Urinary bladder (tissue), 4 donors: ENCODE measurements around the gene LPCAT1. TPM values are rescaled to one million over a fixed set of nuclear protein-coding genes. Genes with fewer than 3 reads are reported as not detected.

Experiments
- DNase-seq: peaks from one replicate; pipeline ENCODE4 v3.0.0-alpha.2; 2015; ENCODE audit errors: extremely low spot score
- H3K27ac ChIP-seq: one replicate; pipeline ENCODE4 v1.5.1; 2013; ENCODE audit warnings: low read depth, mild to moderate bottlenecking, moderate library complexity
- H3K36me3 ChIP-seq: one replicate; pipeline ENCODE4 v1.6.1; 2013; ENCODE audit warnings: mild to moderate bottlenecking, moderate library complexity; ENCODE audit not compliant: insufficient read depth
- H3K4me1 ChIP-seq: one replicate; pipeline ENCODE4 v1.6.1; 2013; ENCODE audit warnings: mild to moderate bottlenecking, moderate library complexity; ENCODE audit not compliant: insufficient read depth
- H3K4me3 ChIP-seq: one replicate; pipeline ENCODE4 v1.5.1; 2013; ENCODE audit warnings: low read depth, low read length
- WGBS: extraction: QIAGEN DNeasy Blood & Tissue Kit; methylation state at CpG from one replicate; pipeline ENCODE4 v1.1.7; 2013; 5-methylcytosine and 5-hydroxymethylcytosine counted together
- polyA plus RNA-seq: library from polyadenylated mRNA; stranded (reverse); fragments of 200-250 nt; gene quantifications from one replicate; pipeline ENCODE4 v1.2.3, GENCODE V29; 2013
- total RNA-seq: library from RNA; depleted of rRNA; stranded (reverse); fragments of >200 nt; gene quantifications from one replicate; pipeline ENCODE4 v1.2.3, GENCODE V29; 2014
- donor health status: healthy with polysubstance abuse.
- donor health status: healthy.

The LPCAT1 gene
- total and polyA plus RNA-seq, 2 donors = 31.4 to 32.9 TPM

DNA sequence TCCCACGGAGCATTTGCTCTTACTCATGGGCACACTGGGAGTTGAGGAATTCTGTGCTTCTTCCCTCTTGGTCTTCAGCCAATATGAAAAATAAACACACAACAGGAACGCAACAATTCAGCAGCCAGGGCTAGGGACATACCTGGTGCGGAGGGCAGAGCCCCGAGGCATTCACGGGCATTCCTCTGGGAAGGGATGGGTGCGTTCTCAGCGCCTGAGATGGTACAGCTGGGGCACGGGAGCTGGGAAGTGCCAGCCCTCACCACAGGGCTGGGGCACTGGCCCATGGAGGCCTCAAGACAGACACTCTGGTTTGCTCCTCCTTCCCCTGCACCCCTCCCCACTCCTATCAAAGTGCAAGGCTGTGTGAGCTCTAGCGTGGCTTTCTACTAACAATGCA is 80.6 kb downstream of the LPCAT1 start:
- DNase-seq = no peak
- no peaks in the 10 kb centered on the region for H3K4me1 ChIP-seq
- no peaks in the 10 kb centered on the region for H3K36me3 ChIP-seq
- H3K4me3 ChIP-seq = no peak overlapping the region
- no peak overlapping the region for H3K27ac ChIP-seq
- 61% methylated on average over 9 of the region's 9 CpGs for WGBS

DNA sequence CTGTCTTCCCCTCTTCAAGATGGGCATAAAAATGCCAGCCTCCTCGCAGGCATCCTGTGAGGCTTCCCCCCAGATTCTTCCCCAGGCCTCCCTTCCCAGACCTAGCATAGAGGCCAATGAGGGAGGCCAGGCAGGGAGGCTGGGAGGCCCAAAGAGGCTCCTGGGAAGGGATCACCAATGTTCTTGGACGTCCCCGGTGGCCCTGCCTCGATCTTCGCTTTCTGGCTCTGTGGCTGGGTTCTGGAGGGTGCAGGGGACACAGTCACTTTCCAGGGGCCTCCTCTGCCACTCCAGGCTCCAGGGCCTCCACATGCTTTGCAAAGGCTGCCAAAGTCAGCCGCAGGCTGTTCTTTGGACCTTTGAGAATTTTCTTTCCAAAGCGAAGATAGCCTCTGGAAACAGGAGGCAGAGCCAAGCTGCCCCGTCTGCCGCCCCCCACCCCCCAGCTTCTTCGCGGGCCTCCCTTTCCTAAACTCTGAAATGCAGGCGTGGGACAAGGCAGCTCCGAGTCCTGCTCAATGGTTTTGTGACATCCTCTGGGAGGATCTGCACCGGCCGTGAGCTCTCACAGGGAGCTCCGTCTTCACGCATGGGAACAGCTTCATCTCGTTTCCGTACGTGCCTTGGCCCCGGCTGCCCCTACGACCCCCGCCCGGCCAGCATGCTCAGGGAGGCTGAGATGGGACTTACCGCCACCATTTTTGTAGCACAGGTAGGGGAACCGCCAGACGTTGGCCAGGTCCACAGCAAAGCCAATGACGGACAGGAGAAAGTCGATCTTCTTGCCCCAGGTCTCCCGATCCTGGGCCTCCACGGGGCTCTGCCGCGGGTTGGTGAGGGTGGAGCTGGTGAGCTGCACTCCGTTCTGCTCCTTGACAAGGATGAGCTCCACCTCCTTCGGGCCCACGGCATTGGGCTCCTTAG is 81.3 kb downstream of the LPCAT1 start:
- no peak for DNase-seq
- Histone ChIP-seq H3K36me3 (no peaks in the 10 kb centered on the region), H3K4me3 (no peak overlapping the region), H3K27ac (no peak overlapping the region), H3K4me1 (no peaks in the 10 kb centered on the region)
- WGBS = 66% methylated on average over 36 of the region's 36 CpGs

DNA sequence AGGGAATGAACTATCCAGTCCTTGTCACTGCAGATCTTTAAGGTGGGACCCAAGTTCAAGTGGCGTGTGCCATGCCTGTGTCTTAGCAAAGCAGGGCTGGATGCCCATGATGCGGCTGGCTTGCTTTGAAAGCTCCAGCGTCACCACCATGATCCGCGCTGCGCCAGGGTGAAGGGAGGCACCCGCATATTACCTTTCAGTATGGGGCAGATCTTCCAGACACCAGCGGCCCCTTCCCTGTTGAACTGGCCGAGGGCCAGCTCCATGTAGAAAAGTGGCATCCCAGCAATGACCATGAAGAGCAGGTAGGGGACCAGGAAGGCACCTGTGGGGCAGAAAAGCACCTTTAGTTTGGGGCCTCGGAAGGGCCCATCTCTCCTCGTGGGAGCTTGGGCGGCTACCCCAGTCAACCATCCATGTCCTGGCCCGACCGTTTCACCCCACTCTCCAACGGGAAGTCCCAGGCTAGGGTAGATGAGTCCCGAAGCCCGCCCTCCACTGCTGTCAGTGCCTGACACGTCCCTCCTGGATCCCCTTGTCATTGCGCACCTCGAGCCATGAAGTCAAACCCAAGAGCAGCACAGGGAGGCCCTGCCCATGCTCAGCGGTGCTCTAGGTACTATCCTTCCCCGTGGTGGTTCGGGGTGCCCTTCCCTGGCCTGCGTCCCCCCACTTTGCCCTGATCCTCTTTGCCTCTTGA is 82.4 kb downstream of the LPCAT1 start:
- H3K4me3 ChIP-seq = no peak overlapping the region
- no peaks in the 10 kb centered on the region for H3K4me1 ChIP-seq
- no peak for DNase-seq
- 90% methylated on average over 24 of the region's 24 CpGs for WGBS
- no peak overlapping the region for H3K27ac ChIP-seq
- H3K36me3 ChIP-seq = no peaks in the 10 kb centered on the region

DNA sequence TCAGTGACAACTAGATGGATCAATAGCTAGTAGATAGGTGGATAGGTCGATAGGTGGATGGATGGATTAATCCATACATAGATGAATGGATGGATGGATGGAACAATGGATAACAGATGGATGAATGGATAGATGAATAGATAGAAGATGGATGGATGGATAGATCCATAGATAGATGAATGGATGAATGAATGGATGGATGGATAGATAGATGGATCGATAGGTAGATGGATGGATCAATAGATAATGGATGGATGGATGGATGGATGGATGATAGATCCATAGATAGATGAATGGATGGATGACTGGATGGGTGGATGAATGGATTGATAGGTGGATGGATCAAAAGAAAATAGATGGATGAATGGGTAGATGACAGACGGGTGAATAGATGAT is 83.7 kb downstream of the LPCAT1 start:
- Histone ChIP-seq H3K4me3 (no peak overlapping the region), H3K27ac (no peak overlapping the region), H3K36me3 (no peaks in the 10 kb centered on the region), H3K4me1 (no peaks in the 10 kb centered on the region)
- 91% methylated on average over 3 of the region's 3 CpGs for WGBS
- DNase-seq = no peak

DNA sequence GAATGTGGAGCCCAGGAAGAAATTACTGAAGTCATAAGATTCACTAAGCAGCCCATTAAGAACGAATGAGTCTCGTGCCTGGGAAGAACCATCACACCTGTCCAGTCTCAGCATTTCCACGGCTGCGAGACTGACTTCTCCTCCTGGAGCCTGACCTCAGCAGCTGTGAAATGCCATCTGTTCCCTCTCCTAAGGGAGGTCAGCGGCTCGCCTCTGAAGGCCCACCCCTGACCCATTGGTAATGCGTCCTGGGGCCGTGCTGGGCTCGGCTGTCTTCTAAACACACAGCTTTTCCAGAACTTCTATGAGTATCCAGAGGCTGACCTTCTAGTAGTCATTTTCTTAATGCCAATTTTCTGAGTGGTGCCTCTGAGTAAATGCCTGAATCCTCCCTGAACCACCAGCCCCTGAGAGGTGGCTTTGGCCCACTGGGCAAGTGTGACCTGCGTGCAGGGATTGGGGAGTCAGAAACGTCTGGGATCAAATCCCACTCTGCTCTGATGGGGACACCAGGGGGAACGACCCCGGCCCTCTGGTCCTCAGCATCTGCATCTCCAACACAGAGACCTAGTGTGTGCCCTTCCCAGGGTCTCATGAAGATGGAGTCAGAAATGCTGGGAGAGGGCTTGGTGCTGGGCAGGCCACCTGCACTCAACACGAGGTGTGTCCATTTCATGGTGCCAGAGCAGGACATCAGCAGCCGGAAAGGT is 84.2 kb downstream of the LPCAT1 start:
- no peak for DNase-seq
- Histone ChIP-seq H3K36me3 (no peaks in the 10 kb centered on the region), H3K4me3 (no peak overlapping the region), H3K27ac (no peak overlapping the region), H3K4me1 (no peaks in the 10 kb centered on the region)
- WGBS = 82% methylated on average over 15 of the region's 15 CpGs

DNA sequence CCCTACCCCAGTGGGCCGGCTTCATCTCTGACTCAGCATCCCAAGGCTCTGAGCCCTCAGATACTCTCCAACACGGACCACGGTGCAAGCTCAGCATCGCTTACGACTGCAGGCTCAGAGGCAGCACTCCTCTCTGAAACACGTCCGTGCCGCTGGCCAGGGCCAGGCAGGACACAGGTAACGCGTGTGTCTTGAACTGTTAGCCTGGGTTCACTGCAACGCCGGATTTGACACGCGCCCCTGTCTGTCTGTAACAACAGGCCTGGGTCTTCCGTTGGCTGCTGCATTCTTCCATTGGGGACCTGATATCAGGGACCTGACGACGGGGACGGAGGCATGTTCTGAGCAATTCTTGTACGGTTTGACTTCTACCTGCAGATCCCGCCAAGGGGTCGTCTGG is 84.9 kb downstream of the LPCAT1 start:
- WGBS = 88% methylated on average over 21 of the region's 21 CpGs
- H3K27ac ChIP-seq = no peak overlapping the region
- DNase-seq = no peak

DNA sequence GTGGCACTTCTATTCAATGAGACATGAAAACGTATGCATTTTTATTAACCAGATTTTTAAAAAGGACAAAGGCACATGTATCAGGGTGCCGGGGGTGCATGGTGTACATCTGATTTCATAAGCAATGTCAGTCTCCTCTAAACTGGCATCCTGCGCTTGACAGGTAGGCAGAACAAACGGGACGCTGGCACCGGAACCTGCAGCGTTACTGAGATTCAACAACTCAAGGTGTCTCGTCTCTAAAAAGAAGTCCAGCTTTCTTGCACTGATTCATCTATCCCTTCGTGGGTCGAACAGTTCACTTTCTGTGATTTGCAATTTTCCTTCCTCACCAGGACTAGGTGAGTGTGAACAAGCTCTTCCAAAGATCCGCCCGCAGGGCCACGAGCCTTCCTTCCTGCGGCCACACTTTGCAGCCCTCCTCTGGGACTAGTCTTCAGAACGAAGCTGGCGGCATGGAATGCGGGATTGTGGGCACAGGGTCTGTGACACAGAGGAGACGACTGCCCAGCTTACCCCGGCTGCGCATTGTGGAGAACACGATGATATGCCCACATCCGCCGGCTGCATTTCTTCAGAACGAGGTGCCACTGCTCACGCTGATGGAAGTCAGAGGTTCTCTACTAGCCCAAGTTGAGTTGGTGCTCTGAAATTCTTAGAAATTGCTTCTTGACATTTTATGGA is 85.7 kb downstream of the LPCAT1 start:
- H3K36me3 ChIP-seq = no peaks in the 10 kb centered on the region
- DNase-seq = no peak
- no peak overlapping the region for H3K4me3 ChIP-seq
- no peaks in the 10 kb centered on the region for H3K4me1 ChIP-seq
- 88% methylated on average over 25 of the region's 25 CpGs for WGBS
- H3K27ac ChIP-seq = no peak overlapping the region

More for the DNA sequence above, 84.9 kb downstream of the LPCAT1 start:
- Histone ChIP-seq H3K4me3 (no peak overlapping the region), H3K4me1 (no peaks in the 10 kb centered on the region), H3K36me3 (no peaks in the 10 kb centered on the region)

DNA sequence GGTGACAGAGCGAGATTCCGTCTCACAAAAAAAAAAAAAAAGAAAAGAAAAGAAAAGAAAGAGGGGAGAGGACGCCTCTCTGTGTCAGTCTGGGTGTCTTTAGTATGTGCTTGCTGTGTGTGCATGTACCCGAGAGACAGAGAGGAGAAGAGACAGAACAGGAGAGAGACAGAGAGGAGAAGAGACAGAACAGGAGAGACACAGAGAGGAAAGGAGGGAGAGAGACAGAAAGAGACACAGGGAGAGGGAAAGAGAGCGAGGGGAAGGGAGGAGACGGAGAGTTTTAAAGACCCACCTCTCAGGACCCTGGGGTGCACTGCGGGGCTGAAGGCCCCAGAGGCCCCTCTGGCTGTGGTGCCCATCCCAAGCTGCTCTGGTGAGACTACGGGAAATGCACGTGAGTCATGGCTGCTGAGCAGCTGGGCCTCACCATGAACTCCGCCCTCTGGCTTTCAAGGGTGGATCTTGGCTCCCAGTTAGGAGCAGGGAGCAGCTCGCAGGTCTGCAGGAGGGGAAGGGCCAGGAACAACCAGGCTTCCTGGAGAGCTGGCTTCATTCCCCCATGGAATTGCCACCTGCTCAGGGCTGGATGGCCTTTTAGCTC is 86.4 kb downstream of the LPCAT1 start:
- H3K4me1 ChIP-seq = no peaks in the 10 kb centered on the region
- no peak overlapping the region for H3K4me3 ChIP-seq
- WGBS = 47% methylated on average over 11 of the region's 11 CpGs
- no peak for DNase-seq
- H3K27ac ChIP-seq = no peak overlapping the region
- no peaks in the 10 kb centered on the region for H3K36me3 ChIP-seq

DNA sequence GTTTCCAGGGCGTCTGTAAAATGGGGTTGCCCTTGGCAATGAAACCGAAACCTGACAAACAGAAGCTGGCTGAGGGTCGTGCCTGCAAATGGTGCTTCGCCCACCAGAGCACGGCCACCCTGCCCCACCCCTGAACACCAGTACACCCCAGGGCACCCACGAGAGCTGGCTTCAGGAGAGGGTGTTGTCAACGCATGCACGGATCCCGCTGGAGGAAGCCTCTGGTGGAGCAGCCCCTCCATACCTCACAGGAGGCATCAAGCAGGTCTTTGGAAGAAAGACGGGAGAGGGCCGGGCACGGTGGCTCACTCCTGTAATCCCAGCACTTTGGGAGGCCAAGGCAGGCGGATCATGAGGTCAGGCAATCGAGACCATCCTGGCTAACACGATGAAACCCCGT is 87.1 kb downstream of the LPCAT1 start:
- no peak for DNase-seq
- Histone ChIP-seq H3K27ac (no peak overlapping the region), H3K4me1 (no peaks in the 10 kb centered on the region), H3K4me3 (no peak overlapping the region), H3K36me3 (no peaks in the 10 kb centered on the region)
- WGBS = 88% methylated on average over 16 of the region's 16 CpGs

DNA sequence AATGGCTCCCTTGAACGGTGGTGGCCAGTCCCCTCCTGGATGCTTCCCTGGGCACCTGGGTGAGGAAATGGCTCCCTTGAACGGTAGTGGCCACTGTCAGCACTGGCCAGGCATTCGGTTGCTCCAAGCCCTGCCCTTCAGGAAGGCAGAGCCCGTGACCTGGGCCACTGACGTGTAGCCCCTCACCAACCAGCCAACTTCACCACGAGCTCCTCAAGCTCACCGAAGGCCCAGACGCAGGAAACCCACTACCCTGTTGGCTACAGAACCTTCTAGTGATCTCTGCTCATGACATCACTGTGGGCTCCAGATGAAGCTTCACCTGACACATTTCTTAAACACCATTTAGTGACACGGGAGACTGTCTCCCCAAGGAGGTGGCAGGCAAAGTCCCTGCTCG is 87.7 kb downstream of the LPCAT1 start:
- H3K4me1 ChIP-seq = no peaks in the 10 kb centered on the region
- DNase-seq = no peak
- H3K36me3 ChIP-seq = no peaks in the 10 kb centered on the region
- no peak overlapping the region for H3K4me3 ChIP-seq
- no peak overlapping the region for H3K27ac ChIP-seq
- WGBS = 79% methylated on average over 10 of the region's 10 CpGs

DNA sequence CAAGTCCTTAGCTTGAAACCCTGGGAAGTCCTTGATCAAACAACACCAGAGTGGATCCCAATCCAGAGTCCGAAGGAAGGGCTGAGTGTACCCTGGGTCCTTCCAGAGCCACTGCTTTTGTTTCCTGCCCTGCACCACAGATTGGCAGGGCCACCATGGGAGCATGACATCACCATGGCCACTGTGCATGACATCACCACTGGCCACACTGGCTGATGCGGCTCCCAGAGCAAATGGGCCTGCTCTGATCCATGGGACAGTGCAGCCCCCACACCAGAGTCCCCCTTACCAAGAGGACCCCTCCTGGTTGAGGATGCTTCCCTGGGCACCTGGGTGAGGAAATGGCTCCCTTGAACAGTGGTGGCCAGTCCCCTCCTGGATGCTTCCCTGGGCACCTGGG is 88.4 kb downstream of the LPCAT1 start:
- no peak overlapping the region for H3K27ac ChIP-seq
- H3K4me3 ChIP-seq = no peak overlapping the region
- no peak for DNase-seq
- no peaks in the 10 kb centered on the region for H3K4me1 ChIP-seq
- no peaks in the 10 kb centered on the region for H3K36me3 ChIP-seq
- WGBS = 90% methylated on average over 2 of the region's 2 CpGs

DNA sequence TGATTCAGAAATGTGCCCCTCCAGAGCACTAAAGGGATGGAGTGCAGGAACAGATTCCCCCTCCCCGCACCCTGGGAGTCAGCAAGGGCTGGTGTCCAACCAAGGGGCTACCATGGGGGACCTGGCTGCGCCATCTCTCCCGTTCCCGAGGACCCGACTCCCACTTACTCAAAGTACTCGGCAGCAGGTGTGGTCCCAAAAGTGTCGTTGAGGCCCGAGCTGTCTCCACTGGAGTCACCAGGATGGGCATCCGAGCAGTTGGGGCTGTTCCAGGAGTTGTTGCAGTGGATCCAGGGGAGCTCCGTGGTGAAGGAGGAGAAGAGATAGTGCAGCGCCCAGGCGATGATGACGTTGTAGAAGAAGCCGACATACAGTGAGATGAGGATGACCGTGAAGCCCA is 91.5 kb downstream of the LPCAT1 start:
- no peaks in the 10 kb centered on the region for H3K36me3 ChIP-seq
- no peak for DNase-seq
- no peak overlapping the region for H3K4me3 ChIP-seq
- no peak overlapping the region for H3K27ac ChIP-seq
- H3K4me1 ChIP-seq = no peaks in the 10 kb centered on the region
- WGBS = 92% methylated on average over 15 of the region's 15 CpGs

DNA sequence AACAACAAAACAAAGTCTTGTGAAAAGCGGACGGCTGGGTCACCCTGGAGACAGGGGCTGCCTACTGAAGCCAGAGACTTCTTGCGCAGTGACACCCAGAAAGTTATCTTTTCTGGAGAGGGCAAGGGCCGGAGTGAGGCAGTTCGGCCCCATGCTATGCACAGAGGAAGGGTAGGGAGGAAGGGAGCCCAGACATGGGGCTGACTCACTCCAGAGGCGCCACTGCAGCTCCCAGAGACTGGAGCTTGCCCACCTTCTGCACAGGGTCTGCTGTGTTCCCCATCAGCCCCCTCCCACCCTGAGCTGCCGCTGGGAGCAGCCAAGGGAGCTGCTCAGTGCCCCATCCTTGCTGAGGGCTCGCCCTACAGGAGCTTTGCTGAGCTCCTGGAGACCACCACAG is 91.9 kb downstream of the LPCAT1 start:
- Histone ChIP-seq H3K27ac (no peak overlapping the region), H3K4me3 (no peak overlapping the region), H3K4me1 (no peaks in the 10 kb centered on the region), H3K36me3 (no peaks in the 10 kb centered on the region)
- no peak for DNase-seq
- WGBS = 84% methylated on average over 8 of the region's 8 CpGs
